Activated T-helper 17 cell treated with anti-CD3 and anti-CD28 coated beads, Interleukin-2, amount 50 U/mL, for 72 hours (primary cell): ENCODE measurements around the gene INPP5A. TPM values are rescaled to one million over a fixed set of nuclear protein-coding genes. Genes with fewer than 3 reads are reported as not detected.

Experiments
- ATAC-seq: fragments of 150-1000 bp; cut with Tn5 transposase; replicated peaks from 2 replicates; pipeline ENCODE4 v1.10.0; 2021; ENCODE audit warnings: mild to moderate bottlenecking, moderate library complexity
- H3K27ac Mint-ChIP-seq: one replicate; pipeline ENCODE4 v1.8.0; 2022; ENCODE audit warnings: mixed read lengths
- H3K27me3 Mint-ChIP-seq: one replicate; pipeline ENCODE4 v1.8.0; 2022; ENCODE audit warnings: mixed read lengths
- H3K36me3 Mint-ChIP-seq: one replicate; pipeline ENCODE4 v1.8.0; 2022; ENCODE audit warnings: low read depth, mild to moderate bottlenecking, mixed read lengths
- H3K4me1 Mint-ChIP-seq: one replicate; pipeline ENCODE4 v1.8.0; 2022; ENCODE audit warnings: mixed read lengths
- H3K4me3 Mint-ChIP-seq: one replicate; pipeline ENCODE4 v1.8.0; 2022; ENCODE audit warnings: mild to moderate bottlenecking, mixed read lengths
- H3K9me3 Mint-ChIP-seq: one replicate; pipeline ENCODE4 v1.8.0; 2022; ENCODE audit warnings: mixed read lengths
- total RNA-seq, 2 donors: library from RNA; stranded (reverse); gene quantifications; one replicate each; pipeline ENCODE4 v1.2.3, GENCODE V29; 2022

INPP5A gene
- total RNA-seq, 2 donors from 2014 or later = 4.3 to 5.6 TPM

DNA sequence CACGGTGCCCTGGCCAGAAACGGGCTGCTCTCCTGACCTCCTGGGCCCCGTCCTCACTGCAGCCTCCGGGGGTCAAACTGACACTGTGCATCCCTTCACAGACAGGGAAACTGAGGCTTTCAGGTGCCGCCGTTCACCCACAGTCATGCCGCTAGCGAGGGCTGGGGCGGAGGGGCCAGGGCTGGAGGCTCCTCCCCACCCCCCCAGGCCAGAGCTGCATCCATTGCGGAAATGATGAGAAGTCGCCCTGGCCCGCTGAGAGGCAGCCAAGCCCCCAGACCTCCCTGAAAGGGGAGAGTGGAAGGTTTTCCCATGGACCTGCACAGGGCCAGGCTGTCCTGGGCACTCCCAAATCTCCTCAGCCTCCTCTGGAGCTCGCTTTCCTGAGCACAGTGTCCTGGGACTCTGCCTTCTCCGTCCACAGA lies 16.5 kb upstream of the INPP5A start:
- no peaks in the 10 kb centered on the region for H3K36me3 Mint-ChIP-seq
- H3K4me3 Mint-ChIP-seq = no peak overlapping the region
- H3K27me3 Mint-ChIP-seq = peaks cover 8% of the 10 kb centered on the region
- H3K4me1 Mint-ChIP-seq = no peaks in the 10 kb centered on the region
- H3K9me3 Mint-ChIP-seq = no peaks in the 10 kb centered on the region
- no peak overlapping the region for H3K27ac Mint-ChIP-seq
- ATAC-seq = no peak

DNA sequence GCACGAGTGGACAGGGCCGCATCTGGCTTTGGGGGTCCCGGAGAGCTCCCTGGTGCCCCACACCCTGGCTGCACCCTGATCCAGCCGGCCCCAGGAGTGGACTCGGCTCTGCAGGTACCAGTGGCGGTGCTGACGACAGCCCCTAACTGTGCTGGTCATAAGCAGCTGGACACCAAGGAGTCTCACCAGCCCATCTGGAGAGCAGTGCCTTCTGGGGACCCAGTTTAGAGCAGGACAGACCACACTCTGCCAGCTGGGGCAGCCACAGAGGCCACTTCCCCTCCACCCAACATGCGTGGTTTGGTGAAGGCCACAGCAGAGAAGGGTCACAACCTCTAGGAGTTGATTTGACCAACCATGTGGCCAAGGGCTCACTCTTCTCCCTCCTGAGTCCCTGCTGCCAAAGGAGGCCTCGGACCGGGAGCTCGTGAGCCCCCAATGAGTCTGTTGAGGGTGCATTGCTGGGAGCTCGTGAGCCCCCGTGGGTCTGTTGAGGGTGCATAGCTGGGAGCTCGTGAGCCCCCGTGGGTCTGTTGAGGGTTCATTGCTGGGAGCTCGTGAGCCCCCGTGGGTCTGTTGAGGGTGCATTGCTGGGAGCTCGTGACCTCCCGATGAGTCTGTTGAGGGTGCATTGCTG lies 16.0 kb upstream of the INPP5A start:
- Mint-ChIP-seq H3K36me3 (no peaks in the 10 kb centered on the region), H3K27me3 (peaks cover 8% of the 10 kb centered on the region), H3K4me1 (no peaks in the 10 kb centered on the region), H3K9me3 (no peaks in the 10 kb centered on the region), H3K4me3 (no peak overlapping the region), H3K27ac (no peak overlapping the region)
- ATAC-seq = no peak

DNA sequence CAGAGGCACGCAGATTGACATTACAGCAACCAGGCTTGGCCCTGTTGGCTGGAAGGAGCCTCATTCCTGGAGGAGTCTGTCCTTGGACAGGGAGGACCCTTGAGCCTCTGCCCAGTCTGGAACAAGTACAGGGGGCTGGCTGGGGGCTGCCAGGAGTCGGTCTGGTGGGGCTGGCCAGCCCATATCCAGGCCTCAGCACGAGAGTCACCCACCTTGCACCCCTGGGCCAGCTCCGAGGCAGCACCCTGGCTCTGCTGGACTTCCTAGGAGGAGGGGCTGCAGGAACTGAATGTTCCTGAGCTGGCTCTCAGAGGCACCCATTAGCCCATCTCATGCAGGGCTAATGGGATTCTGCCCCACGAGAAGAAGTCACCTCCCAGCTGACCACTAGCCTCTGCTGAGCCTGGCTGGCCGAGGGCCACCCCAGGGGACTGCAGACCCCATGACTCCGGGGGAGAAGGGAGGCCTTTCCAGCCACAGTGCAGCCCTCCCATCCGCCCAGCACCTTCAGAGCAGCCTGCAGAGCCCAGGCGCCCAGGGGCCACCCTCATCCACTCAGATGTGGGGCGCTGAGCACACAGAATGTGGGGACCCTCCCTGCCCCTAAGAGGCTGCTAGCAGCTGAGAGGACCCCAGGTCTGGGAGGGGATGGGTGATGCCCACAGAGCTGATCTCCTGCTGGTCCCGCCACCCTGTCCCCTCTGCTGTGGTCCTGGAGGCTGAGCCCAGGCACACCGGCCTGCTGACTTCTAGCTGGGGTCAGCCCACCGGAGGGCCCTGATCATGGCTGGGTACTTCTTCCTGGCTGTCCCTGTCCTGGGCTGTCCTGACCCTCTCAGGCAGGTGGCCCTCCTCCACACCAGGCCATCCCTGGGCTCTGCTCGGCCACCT lies 14.8 kb upstream of the INPP5A start:
- Mint-ChIP-seq H3K4me1 (no peaks in the 10 kb centered on the region), H3K36me3 (no peaks in the 10 kb centered on the region), H3K4me3 (no peak overlapping the region), H3K27me3 (peaks cover 9% of the 10 kb centered on the region), H3K9me3 (no peaks in the 10 kb centered on the region), H3K27ac (no peak overlapping the region)
- no peak for ATAC-seq

DNA sequence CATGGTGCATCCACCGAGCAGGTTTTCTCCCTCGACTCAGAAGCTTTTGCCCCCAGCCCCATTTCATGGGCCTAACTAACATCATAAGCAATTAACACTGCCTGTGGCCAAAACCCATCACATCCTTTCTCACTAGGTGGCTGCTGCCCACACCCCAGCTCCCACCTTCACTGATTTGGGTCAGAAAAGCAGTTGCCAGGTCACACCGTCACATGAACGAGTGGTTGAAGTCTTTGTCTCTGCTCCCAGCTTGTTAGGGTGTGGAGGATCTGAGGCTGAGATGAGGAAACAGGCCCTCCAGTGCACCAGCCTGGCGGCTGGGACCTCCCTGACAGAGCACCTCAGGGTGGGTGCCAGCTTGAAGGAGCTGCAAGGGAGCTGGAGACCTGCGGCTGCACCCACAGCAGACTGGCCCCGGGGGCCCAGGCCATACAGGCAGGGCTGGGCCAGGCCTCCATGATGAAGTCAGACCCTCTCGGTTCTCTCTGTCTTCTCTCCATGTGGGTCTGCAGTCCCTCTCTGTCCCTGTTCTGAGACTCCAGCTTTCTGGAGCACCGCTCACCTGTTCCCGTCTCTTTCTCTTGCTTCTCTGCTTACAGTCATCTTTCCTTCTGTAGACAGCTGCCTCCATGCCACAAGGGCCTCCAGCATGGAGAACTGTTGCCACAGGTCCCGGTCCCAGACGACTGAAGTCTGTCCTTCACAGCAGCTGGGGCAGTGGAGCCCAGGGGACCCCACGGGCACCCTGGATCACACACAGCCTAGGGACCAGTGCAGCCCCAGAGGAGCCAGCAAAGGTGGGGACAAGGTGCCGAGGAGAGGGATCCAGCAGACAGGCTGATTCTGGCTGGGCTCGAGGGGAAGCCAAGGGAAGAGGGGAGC lies 13.8 kb upstream of the INPP5A start:
- peaks cover 12% of the 10 kb centered on the region for H3K27me3 Mint-ChIP-seq
- H3K27ac Mint-ChIP-seq = no peak overlapping the region
- no peak overlapping the region for H3K4me3 Mint-ChIP-seq
- ATAC-seq = no peak
- no peaks in the 10 kb centered on the region for H3K9me3 Mint-ChIP-seq
- H3K4me1 Mint-ChIP-seq = no peaks in the 10 kb centered on the region
- no peaks in the 10 kb centered on the region for H3K36me3 Mint-ChIP-seq

DNA sequence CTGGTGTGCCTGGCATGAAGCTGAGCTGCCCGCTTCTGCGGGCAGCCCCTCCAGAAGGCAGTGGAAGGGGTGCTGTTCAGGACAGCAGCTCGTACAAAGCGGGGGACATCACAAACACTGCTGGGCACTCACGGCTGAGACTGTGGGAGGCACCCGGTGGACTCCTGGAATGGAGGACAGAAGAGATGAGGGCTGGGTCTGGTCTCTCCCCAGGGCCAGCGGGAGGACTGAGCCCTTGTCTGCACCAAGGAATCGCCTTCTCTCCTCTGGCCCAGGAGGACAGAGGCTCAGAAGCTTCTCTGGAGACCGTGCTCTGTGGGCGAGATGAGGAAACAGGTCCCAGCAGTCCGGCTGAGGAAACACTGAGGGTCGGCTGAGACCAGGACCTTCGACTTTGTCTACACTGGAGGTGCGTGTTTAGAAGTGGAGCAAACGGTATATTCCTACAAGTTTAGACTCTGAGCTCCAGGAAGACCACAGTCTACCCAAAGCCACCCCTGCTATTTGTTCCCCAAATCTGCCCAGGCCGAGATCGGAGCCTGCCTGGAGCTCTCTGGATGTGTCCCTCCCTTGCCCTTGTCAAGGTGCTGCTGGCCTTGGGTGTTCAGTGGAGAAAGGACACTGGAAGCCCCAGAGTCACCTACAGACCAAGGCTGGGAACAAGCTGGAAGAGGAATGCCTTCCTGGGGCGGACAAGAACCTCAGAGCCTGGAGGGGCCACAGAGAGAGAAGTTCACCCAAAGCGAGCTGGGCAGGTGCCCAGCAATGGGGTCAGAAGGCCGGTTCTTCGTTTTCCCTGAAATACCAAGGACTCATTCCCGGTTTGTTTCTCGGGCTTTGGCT lies 12.9 kb upstream of the INPP5A start:
- Mint-ChIP-seq H3K27me3 (peaks cover 15% of the 10 kb centered on the region), H3K27ac (no peak overlapping the region), H3K36me3 (no peaks in the 10 kb centered on the region), H3K4me3 (no peak overlapping the region), H3K9me3 (no peaks in the 10 kb centered on the region), H3K4me1 (no peaks in the 10 kb centered on the region)
- no peak for ATAC-seq

DNA sequence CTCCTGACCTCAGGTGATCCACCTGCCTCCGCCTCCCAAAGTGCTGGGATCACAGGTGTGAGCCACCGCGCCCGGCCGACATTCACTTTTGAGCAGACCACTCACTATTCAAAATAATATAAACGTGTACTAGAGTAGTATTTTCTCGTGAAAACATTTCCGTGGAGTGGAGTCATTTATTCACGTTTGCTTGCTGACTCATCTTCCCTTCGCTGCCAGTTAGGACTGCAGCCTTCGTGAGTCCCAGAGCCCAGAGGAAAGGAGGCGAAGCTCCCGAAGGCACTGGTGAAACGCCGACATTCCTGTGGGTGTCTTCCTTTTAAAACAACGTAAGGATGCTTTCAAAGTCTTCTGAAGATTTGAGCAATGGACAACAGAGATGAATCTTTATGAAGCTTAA lies 10.9 kb upstream of the INPP5A start:
- ATAC-seq = no peak
- Mint-ChIP-seq H3K4me3 (no peak overlapping the region), H3K27me3 (peaks cover 23% of the 10 kb centered on the region), H3K27ac (no peak overlapping the region), H3K9me3 (peaks cover 6% of the 10 kb centered on the region), H3K36me3 (no peaks in the 10 kb centered on the region), H3K4me1 (no peaks in the 10 kb centered on the region)

DNA sequence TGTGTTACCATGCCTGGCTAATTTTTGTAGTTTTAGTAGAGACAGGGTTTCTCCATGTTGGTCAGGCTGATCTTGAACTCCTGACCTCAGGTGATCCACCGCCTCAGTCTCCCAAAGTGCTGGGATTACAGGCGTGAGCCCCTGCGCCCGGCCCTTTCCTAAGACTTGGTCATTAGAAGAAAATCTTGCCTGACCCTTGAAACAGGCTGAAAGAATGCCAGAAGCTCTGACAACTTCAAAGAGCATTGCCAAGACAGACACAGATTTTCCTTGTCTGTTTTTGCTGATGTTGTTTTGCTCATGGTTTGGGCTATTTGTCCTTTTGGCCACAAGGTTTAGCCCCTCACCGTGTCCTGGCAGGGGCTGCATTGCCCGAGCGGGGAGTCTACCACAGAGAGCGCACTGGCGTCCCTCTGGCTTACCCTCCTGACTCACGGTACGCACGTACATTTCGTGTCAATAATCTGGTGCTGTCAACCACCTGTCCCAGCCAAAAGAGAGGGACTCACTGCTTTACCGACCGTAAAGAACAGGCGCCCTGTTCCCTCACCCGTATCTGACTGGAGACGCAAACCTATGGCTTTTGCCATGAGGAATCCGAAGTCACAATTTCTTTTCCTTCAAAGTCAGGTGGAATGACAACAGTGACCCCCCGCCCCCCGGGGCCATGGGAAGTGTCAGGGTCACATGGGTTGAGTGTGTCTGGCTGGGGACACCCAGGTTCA lies 10.1 kb upstream of the INPP5A start:
- ATAC-seq = no peak
- Mint-ChIP-seq H3K4me1 (no peaks in the 10 kb centered on the region), H3K36me3 (no peaks in the 10 kb centered on the region), H3K27me3 (peaks cover 24% of the 10 kb centered on the region), H3K27ac (no peak overlapping the region), H3K4me3 (no peak overlapping the region), H3K9me3 (peaks cover 9% of the 10 kb centered on the region)

DNA sequence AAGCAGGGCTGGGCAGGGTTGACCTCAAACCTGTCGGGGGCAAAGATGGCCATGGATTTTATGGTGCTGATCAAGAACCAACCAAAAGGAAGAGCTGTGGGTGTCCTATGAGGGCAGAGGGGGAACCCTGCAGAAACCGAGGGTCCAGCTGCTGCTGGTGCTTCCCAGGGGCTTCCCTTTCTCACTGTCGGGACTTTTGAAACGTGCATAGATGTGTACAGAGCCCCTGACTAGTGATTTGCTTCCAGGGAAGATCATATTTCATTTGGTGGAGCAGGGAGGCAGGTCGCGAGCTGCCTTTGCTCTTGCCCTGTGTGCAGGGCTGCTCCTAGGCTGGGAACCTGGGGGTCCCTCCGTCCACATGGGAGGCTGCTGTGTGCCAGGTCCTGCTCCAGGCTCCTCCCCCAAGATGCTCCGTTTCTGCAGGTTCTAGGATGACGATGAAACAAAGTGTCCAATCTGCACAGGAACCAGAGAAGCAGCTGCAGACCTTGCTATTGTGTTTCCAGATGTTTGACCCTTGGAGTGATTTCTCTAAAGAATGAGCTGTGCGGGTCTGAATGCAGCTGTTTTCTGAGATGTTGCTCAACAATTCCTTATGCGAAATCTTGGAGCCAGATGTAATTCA lies 9.4 kb upstream of the INPP5A start:
- no peak for ATAC-seq
- H3K4me1 Mint-ChIP-seq = no peaks in the 10 kb centered on the region
- H3K27me3 Mint-ChIP-seq = peaks cover 24% of the 10 kb centered on the region

DNA sequence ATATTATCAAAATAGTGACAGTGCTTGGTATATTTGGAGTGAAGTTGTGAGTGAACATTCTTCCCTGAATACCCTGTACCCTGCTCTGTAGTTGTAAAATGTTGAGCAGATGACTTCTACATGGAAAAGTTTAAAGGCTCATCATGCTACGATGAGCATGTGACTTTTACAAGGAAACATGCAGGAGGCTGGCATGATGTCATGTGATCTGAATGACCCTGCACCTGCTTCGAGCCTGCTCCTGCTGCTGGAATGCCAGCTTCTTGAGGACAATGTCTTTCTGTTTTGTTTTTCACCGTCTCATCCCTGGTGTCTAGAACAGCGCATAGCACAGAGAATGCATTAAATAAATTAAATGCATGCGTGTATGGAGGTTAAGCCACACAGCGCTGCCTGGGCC lies 5.4 kb upstream of the INPP5A start:
- Mint-ChIP-seq H3K27me3 (peaks cover 17% of the 10 kb centered on the region), H3K9me3 (peaks cover 9% of the 10 kb centered on the region), H3K36me3 (no peaks in the 10 kb centered on the region), H3K27ac (no peak overlapping the region), H3K4me3 (no peak overlapping the region), H3K4me1 (peaks cover 5% of the 10 kb centered on the region)
- ATAC-seq = no peak

More for the DNA sequence above, 9.4 kb upstream of the INPP5A start:
- Mint-ChIP-seq H3K36me3 (no peaks in the 10 kb centered on the region), H3K9me3 (peaks cover 9% of the 10 kb centered on the region), H3K27ac (no peak overlapping the region), H3K4me3 (no peak overlapping the region)

DNA sequence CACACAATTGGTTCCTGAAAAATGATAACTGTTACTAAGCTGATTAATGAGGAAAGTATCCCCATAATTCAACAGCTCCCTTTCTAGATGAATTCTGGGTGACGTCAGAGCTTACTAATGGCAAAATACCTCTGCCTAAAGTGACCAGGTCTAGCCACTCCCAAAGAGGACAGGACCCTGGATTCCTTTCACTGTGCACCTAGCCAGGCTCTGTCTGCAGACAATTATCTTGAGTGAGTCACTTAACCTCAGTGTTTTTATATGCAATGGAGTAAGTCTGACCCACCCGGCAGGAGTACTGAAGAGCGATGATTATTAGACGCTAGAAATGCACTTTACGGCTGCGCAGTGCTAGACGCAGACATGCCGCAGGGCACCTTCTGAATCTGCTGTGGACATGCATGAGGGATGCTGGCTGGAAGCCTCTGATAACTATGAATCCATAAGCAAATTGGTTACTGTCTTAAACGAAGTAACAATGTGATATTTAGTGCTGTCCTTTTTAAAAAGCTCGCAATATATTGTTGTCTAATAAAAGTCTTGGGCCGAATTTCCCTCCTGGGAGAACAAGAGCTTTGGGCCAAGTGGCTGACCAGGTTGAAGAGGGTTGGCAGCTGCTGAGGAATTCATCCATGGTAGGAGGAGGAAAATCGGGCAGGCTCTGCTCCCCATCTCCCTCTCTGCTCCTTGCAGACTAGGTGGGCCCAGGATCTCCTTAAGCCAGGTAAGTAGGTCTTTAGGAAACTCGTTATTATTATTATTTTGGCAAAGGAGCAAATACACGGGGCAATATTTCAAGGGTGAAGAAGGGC lies 4.6 kb upstream of the INPP5A start:
- Mint-ChIP-seq H3K27ac (no peak overlapping the region), H3K27me3 (peaks cover 14% of the 10 kb centered on the region), H3K9me3 (peaks cover 9% of the 10 kb centered on the region), H3K4me3 (no peak overlapping the region), H3K36me3 (no peaks in the 10 kb centered on the region), H3K4me1 (peaks cover 5% of the 10 kb centered on the region)
- ATAC-seq = no peak

DNA sequence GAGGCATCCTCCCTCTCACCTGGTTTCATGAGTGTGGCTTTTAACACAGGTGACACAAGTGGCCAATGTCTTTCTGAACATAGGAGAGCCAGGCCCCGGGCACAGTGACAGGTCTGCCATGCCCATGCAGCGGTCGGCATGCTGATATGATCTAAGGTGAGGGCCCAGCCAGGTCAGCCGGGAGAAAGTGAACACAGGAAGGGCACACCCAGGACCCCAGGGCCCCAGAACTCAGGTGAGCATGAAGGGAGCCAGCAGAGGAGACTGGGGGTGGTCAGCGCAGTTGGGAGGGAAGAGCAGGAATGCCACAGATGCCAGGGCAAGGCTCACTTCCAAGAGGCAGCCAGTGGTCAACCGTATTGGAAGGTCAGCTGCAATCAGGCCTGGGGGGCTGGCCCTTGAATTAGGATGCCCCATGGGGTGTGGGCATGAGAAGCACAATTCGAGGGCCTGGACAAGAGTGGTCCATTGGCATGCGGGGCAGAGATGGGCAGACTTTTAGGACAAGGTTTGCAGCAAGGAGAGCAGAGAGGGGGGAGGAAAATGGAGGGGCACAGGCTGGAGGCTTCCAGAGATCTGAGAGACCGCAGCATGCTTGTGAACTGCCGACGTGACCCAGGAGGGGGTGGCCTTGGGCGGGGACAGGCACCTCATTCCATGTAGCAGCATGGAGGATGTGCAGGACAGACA lies 3.9 kb upstream of the INPP5A start:
- H3K4me1 Mint-ChIP-seq = peaks cover 10% of the 10 kb centered on the region
- peaks cover 9% of the 10 kb centered on the region for H3K9me3 Mint-ChIP-seq
- H3K27me3 Mint-ChIP-seq = peaks cover 12% of the 10 kb centered on the region
- ATAC-seq = no peak
- no peaks in the 10 kb centered on the region for H3K36me3 Mint-ChIP-seq
- no peak overlapping the region for H3K27ac Mint-ChIP-seq
- H3K4me3 Mint-ChIP-seq = no peak overlapping the region
